Endothelial cell of umbilical vein (primary cell): ENCODE data around the gene LGALS3BP.

Experiments
- EZH2 ChIP-seq: IDR thresholded peaks from 2 replicates; pipeline ENCODE4 v1.6.1; 2012; ENCODE audit warnings: borderline replicate concordance, low read depth, mild to moderate bottlenecking, moderate library complexity, low read length, inconsistent platforms; ENCODE audit not compliant: severe bottlenecking
- FOS ChIP-seq: IDR thresholded peaks from 2 replicates; pipeline ENCODE4 v1.6.1; 2011; ENCODE audit warnings: mild to moderate bottlenecking, low read length, moderate library complexity, borderline replicate concordance; ENCODE audit not compliant: insufficient read depth
- GATA2 ChIP-seq: IDR thresholded peaks from 2 replicates; pipeline ENCODE4 v1.7.0; 2011; ENCODE audit warnings: low read depth, mild to moderate bottlenecking, moderate library complexity, mixed read lengths, low read length; ENCODE audit not compliant: insufficient read length, insufficient read depth
- JUN ChIP-seq: IDR thresholded peaks from 2 replicates; pipeline ENCODE4 v1.6.1; 2011; ENCODE audit warnings: borderline replicate concordance, low read depth; ENCODE audit not compliant: insufficient read length, insufficient read depth
- MYC ChIP-seq: IDR thresholded peaks from one replicate; pipeline ENCODE4 v1.6.1; 2011; ENCODE audit warnings: mild to moderate bottlenecking, low read depth, low read length
- POLR2A ChIP-seq: IDR thresholded peaks from 2 replicates; pipeline ENCODE4 v1.6.1; 2012; ENCODE audit warnings: low read depth, mild to moderate bottlenecking, control low read depth, low read length
- POLR2AphosphoS5 ChIP-seq: IDR thresholded peaks from 2 replicates; pipeline ENCODE4 v1.6.1; 2012; ENCODE audit warnings: low read depth, mild to moderate bottlenecking, control low read depth, low read length, moderate library complexity; ENCODE audit not compliant: insufficient read depth
- TF ChIP-seq, protein P1 (sequence below), 2 donors: IDR thresholded peaks; 1 replicate in 1 of 2; 2 replicates in 1 of 2; pipeline ENCODE4 v1.5.1; 2011; ENCODE audit warnings: low read length in 2 of 2, mild to moderate bottlenecking in 2 of 2, moderate library complexity in 2 of 2, control low read depth in 1 of 2, inconsistent platforms in 1 of 2, low read depth in 1 of 2; ENCODE audit not compliant: insufficient read depth in 1 of 2; ENCODE audit errors: extremely low read depth in 1 of 2
- TF ChIP-seq, protein P2 (sequence below): IDR thresholded peaks from 2 replicates; pipeline ENCODE4 v1.6.1; 2011; ENCODE audit not compliant: insufficient read depth, insufficient read length

DNA sequence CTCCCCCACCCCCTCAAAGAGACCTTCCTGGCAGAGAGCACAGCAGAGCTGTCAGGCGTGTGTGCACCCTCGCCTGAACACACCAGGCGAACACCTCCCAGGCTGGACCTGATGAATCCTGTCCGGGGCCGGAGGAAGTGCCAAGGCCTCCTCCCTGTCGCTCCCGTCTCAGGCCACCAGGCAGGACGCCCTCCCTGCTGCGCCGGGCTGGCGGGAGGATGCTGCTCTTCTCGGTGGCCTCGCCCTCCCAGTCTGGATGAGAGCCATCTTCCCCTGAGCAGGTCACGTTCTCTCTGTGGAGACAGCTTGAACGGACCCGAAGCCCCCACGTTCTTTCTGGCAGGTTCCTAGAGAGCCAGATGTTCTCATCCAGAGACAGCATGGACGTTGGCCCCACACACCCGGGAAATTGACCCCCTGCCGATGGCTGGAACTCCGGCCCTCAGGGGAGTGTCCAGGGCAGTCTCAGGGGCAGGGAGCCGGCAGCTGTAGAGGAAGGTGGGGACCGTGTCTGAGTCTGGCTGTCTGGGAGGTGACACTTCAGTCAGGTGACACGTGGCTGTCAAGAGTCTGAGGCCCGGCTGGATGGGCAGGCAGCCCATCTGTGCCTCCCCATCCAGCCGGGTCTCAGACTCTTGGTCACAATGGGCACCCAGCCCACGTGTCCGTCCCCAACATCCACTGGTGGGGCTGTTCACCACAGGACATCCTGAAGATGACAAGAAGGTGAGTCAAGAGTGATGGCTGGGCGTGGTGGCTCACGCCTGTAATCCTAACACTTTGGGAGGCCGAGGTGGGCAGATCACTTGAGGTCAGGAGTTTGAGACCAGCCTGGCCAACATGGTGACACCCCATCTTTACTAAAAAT is 49.6 kb downstream of the LGALS3BP start:
- TF ChIP-seq, protein P1, sequence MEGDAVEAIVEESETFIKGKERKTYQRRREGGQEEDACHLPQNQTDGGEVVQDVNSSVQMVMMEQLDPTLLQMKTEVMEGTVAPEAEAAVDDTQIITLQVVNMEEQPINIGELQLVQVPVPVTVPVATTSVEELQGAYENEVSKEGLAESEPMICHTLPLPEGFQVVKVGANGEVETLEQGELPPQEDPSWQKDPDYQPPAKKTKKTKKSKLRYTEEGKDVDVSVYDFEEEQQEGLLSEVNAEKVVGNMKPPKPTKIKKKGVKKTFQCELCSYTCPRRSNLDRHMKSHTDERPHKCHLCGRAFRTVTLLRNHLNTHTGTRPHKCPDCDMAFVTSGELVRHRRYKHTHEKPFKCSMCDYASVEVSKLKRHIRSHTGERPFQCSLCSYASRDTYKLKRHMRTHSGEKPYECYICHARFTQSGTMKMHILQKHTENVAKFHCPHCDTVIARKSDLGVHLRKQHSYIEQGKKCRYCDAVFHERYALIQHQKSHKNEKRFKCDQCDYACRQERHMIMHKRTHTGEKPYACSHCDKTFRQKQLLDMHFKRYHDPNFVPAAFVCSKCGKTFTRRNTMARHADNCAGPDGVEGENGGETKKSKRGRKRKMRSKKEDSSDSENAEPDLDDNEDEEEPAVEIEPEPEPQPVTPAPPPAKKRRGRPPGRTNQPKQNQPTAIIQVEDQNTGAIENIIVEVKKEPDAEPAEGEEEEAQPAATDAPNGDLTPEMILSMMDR (IDR thresholded peaks at IDR 0.05; ENCODE audit: extremely low read depth in 1 of 2, insufficient read depth in 1 of 2, low read depth in 1 of 2, low read length in 2 of 2), result no peak
- no peak for TF ChIP-seq POLR2A
- no peak for TF ChIP-seq EZH2
- TF ChIP-seq POLR2AphosphoS5, result no peak
- no peak for TF ChIP-seq FOS
- no peak for TF ChIP-seq GATA2
- TF ChIP-seq, protein P2, sequence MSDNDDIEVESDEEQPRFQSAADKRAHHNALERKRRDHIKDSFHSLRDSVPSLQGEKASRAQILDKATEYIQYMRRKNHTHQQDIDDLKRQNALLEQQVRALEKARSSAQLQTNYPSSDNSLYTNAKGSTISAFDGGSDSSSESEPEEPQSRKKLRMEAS, result no peak
- no peak for TF ChIP-seq MYC
- no peak for TF ChIP-seq JUN
